ENCODE measurements around the gene LRP1B.
A peak's percentile ranks its signal among the peaks of the same experiment; 100 is the strongest.

The LRP1B gene

GRCh38 chr2:141058556-141058955, 1072.3 kb downstream of the LRP1B start:
- Histone ChIP-seq H3K27me3 (replicated peaks; ENCODE audit: control insufficient read depth, insufficient read depth, low read length) (no peaks in the 10 kb centered on the region), H3K9me3 (ENCODE audit: control insufficient read depth, low read length) (no peaks in the 10 kb centered on the region), H3K4me1 (ENCODE audit: control insufficient read depth, insufficient read depth, low read length) (no peaks in the 10 kb centered on the region), H3K4me3 (ENCODE audit: low read length) (no peak overlapping the region), H3K9ac (ENCODE audit: low read length) (no peak overlapping the region), H3K36me3 (ENCODE audit: control insufficient read depth, insufficient read depth, low read length, severe bottlenecking) (no peaks in the 10 kb centered on the region)
- DNase-seq (ENCODE audit: low read depth), result no peak

GRCh38 chr2:141055531-141055930, 1075.3 kb downstream of the LRP1B start:
- H3K9ac ChIP-seq (ENCODE audit: low read length), result no peak overlapping the region
- no peaks in the 10 kb centered on the region for H3K4me1 ChIP-seq (ENCODE audit: control insufficient read depth, insufficient read depth, low read length)
- no peaks in the 10 kb centered on the region for H3K27me3 ChIP-seq (replicated peaks; ENCODE audit: control insufficient read depth, insufficient read depth, low read length)
- no peaks in the 10 kb centered on the region for H3K9me3 ChIP-seq (ENCODE audit: control insufficient read depth, low read length)
- no peaks in the 10 kb centered on the region for H3K36me3 ChIP-seq (ENCODE audit: control insufficient read depth, insufficient read depth, low read length, severe bottlenecking)
- H3K4me3 ChIP-seq (ENCODE audit: low read length), result no peak overlapping the region
- DNase-seq (ENCODE audit: low read depth), result peak; percentile 38

- H3K9me3 ChIP-seq (ENCODE audit: control insufficient read depth, low read length), result no peaks in the 10 kb centered on the region
- no peaks in the 10 kb centered on the region for H3K27me3 ChIP-seq (replicated peaks; ENCODE audit: control insufficient read depth, insufficient read depth, low read length)
- no peak overlapping the region for H3K9ac ChIP-seq (ENCODE audit: low read length)
- no peak overlapping the region for H3K4me3 ChIP-seq (ENCODE audit: low read length)
- H3K4me1 ChIP-seq (ENCODE audit: control insufficient read depth, insufficient read depth, low read length), result no peaks in the 10 kb centered on the region
- no peaks in the 10 kb centered on the region for H3K36me3 ChIP-seq (ENCODE audit: control insufficient read depth, insufficient read depth, low read length, severe bottlenecking)
- DNase-seq (ENCODE audit: low read depth), result no peak
These were observed 1081.9 kb downstream of the LRP1B start for GRCh38 chr2:141048951-141049350.

- H3K4me3 ChIP-seq (ENCODE audit: low read length), result no peak overlapping the region
- H3K9me3 ChIP-seq (ENCODE audit: control insufficient read depth, low read length), result no peaks in the 10 kb centered on the region
- no peaks in the 10 kb centered on the region for H3K27me3 ChIP-seq (replicated peaks; ENCODE audit: control insufficient read depth, insufficient read depth, low read length)
- DNase-seq (ENCODE audit: low read depth), result no peak
- no peak overlapping the region for H3K9ac ChIP-seq (ENCODE audit: low read length)
- H3K36me3 ChIP-seq (ENCODE audit: control insufficient read depth, insufficient read depth, low read length, severe bottlenecking), result no peaks in the 10 kb centered on the region
- H3K4me1 ChIP-seq (ENCODE audit: control insufficient read depth, insufficient read depth, low read length), result peaks cover 8% of the 10 kb centered on the region
These were observed 1089.5 kb downstream of the LRP1B start for GRCh38 chr2:141041281-141041680.

- H3K9ac ChIP-seq (ENCODE audit: low read length), result no peak overlapping the region
These were observed 1092.5 kb downstream of the LRP1B start for GRCh38 chr2:141038341-141038740.

GRCh38 chr2:141037361-141037760, 1093.5 kb downstream of the LRP1B start:
- no peak for DNase-seq (ENCODE audit: low read depth)
- Histone ChIP-seq H3K27me3 (replicated peaks; ENCODE audit: control insufficient read depth, insufficient read depth, low read length) (no peaks in the 10 kb centered on the region), H3K4me3 (ENCODE audit: low read length) (no peak overlapping the region), H3K4me1 (ENCODE audit: control insufficient read depth, insufficient read depth, low read length) (peaks cover 8% of the 10 kb centered on the region), H3K36me3 (ENCODE audit: control insufficient read depth, insufficient read depth, low read length, severe bottlenecking) (no peaks in the 10 kb centered on the region), H3K9ac (ENCODE audit: low read length) (no peak overlapping the region), H3K9me3 (ENCODE audit: control insufficient read depth, low read length) (no peaks in the 10 kb centered on the region)

More at GRCh38 chr2:141038341-141038740, 1092.5 kb downstream of the LRP1B start:
- H3K27me3 ChIP-seq (replicated peaks; ENCODE audit: control insufficient read depth, insufficient read depth, low read length), result no peaks in the 10 kb centered on the region
- H3K4me1 ChIP-seq (ENCODE audit: control insufficient read depth, insufficient read depth, low read length), result peaks cover 8% of the 10 kb centered on the region
- no peaks in the 10 kb centered on the region for H3K36me3 ChIP-seq (ENCODE audit: control insufficient read depth, insufficient read depth, low read length, severe bottlenecking)
- no peaks in the 10 kb centered on the region for H3K9me3 ChIP-seq (ENCODE audit: control insufficient read depth, low read length)
- DNase-seq (ENCODE audit: low read depth), result peak; percentile 15
- no peak overlapping the region for H3K4me3 ChIP-seq (ENCODE audit: low read length)

GRCh38 chr2:141035846-141036420, 1094.9 kb downstream of the LRP1B start:
- Histone ChIP-seq H3K9me3 (ENCODE audit: control insufficient read depth, low read length) (no peaks in the 10 kb centered on the region), H3K4me3 (ENCODE audit: low read length) (no peak overlapping the region)
- peak; percentile 38 for DNase-seq (ENCODE audit: low read depth)

GRCh38 chr2:141029428-141030078, 1101.3 kb downstream of the LRP1B start:
- peaks cover 5% of the 10 kb centered on the region for H3K9me3 ChIP-seq (ENCODE audit: control insufficient read depth, low read length)
- H3K4me3 ChIP-seq (ENCODE audit: low read length), result no peak overlapping the region
- no peaks in the 10 kb centered on the region for H3K36me3 ChIP-seq (ENCODE audit: control insufficient read depth, insufficient read depth, low read length, severe bottlenecking)
- no peaks in the 10 kb centered on the region for H3K27me3 ChIP-seq (replicated peaks; ENCODE audit: control insufficient read depth, insufficient read depth, low read length)
- no peaks in the 10 kb centered on the region for H3K4me1 ChIP-seq (ENCODE audit: control insufficient read depth, insufficient read depth, low read length)
- DNase-seq (ENCODE audit: low read depth), result no peak
- no peak overlapping the region for H3K9ac ChIP-seq (ENCODE audit: low read length)

More at GRCh38 chr2:141035846-141036420, 1094.9 kb downstream of the LRP1B start:
- Histone ChIP-seq H3K9ac (ENCODE audit: low read length) (no peak overlapping the region), H3K36me3 (ENCODE audit: control insufficient read depth, insufficient read depth, low read length, severe bottlenecking) (no peaks in the 10 kb centered on the region), H3K27me3 (replicated peaks; ENCODE audit: control insufficient read depth, insufficient read depth, low read length) (no peaks in the 10 kb centered on the region), H3K4me1 (ENCODE audit: control insufficient read depth, insufficient read depth, low read length) (peaks cover 8% of the 10 kb centered on the region)

- Histone ChIP-seq H3K9me3 (ENCODE audit: control insufficient read depth, low read length) (peaks cover 5% of the 10 kb centered on the region), H3K4me1 (ENCODE audit: control insufficient read depth, insufficient read depth, low read length) (peaks cover 3% of the 10 kb centered on the region), H3K9ac (ENCODE audit: low read length) (no peak overlapping the region), H3K27me3 (replicated peaks; ENCODE audit: control insufficient read depth, insufficient read depth, low read length) (no peaks in the 10 kb centered on the region), H3K4me3 (ENCODE audit: low read length) (no peak overlapping the region), H3K36me3 (ENCODE audit: control insufficient read depth, insufficient read depth, low read length, severe bottlenecking) (no peaks in the 10 kb centered on the region)
- no peak for DNase-seq (ENCODE audit: low read depth)
These were observed 1103.6 kb downstream of the LRP1B start for GRCh38 chr2:141027221-141027620.

- Histone ChIP-seq H3K36me3 (ENCODE audit: control insufficient read depth, insufficient read depth, low read length, severe bottlenecking) (no peaks in the 10 kb centered on the region), H3K27me3 (replicated peaks; ENCODE audit: control insufficient read depth, insufficient read depth, low read length) (no peaks in the 10 kb centered on the region), H3K4me1 (ENCODE audit: control insufficient read depth, insufficient read depth, low read length) (peaks cover 23% of the 10 kb centered on the region), H3K9ac (ENCODE audit: low read length) (peak overlapping the region; percentile 61), H3K9me3 (ENCODE audit: control insufficient read depth, low read length) (no peaks in the 10 kb centered on the region), H3K4me3 (ENCODE audit: low read length) (peak overlapping the region; percentile 42)
- no peak for DNase-seq (ENCODE audit: low read depth)
These were observed 1109.2 kb downstream of the LRP1B start for GRCh38 chr2:141021611-141022010.

- DNase-seq (ENCODE audit: low read depth), result peak; percentile 67
- peak overlapping the region; percentile 46 for H3K4me3 ChIP-seq (ENCODE audit: low read length)
These were observed 1109.7 kb downstream of the LRP1B start for GRCh38 chr2:141021109-141021508.

More at GRCh38 chr2:141021109-141021508, 1109.7 kb downstream of the LRP1B start:
- peak overlapping the region; percentile 64 for H3K9ac ChIP-seq (ENCODE audit: low read length)
- H3K4me1 ChIP-seq (ENCODE audit: control insufficient read depth, insufficient read depth, low read length), result peaks cover 23% of the 10 kb centered on the region
- no peaks in the 10 kb centered on the region for H3K27me3 ChIP-seq (replicated peaks; ENCODE audit: control insufficient read depth, insufficient read depth, low read length)
- H3K36me3 ChIP-seq (ENCODE audit: control insufficient read depth, insufficient read depth, low read length, severe bottlenecking), result no peaks in the 10 kb centered on the region
- H3K9me3 ChIP-seq (ENCODE audit: control insufficient read depth, low read length), result no peaks in the 10 kb centered on the region
